Endothelial cell of hepatic sinusoid (primary cell): ENCODE data around the gene GSTA3.
"Not testable (repeated sequence)": the region's sequence is repeated elsewhere in the genome, so short reads cannot be mapped to it uniquely, and the experiment has no call there.

ENCODE experiments used
- in situ Hi-C: cut with HindIII; loops from 2 replicates; pipeline ENCODE4 v1.10.0; 2017; ENCODE audit warnings: low sequenced_read_pairs

The GSTA3 gene

GRCh38 chr6:52868899-52869298 is 40.6 kb downstream of the GSTA3 start:
- in situ Hi-C loops, result not testable (repeated sequence)

- in situ Hi-C loops, result no loop called here
Measured at GRCh38 chr6:52868240-52868639, 41.3 kb downstream of the GSTA3 start.

DNA sequence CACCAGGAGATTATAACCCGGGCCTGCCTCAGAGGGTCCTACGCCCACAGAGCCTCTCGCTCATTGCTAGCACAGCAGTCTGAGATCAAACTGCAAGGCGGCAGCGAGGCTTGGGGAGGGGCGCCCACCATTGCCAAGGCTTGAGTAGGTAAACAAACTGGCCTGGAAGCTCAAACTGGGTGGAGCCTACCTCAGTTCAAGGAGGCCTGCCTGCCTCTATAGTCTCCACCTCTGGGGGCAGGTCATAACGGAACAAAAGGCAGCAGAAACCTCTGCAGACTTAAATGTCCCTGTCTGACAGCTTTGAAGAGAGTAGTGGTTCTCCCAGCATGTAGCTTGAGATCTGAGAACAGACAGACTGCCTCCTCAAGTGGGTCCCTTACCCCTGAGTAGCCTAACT is 48.3 kb downstream of the GSTA3 start:
- in situ Hi-C loops, result not testable (repeated sequence)

DNA sequence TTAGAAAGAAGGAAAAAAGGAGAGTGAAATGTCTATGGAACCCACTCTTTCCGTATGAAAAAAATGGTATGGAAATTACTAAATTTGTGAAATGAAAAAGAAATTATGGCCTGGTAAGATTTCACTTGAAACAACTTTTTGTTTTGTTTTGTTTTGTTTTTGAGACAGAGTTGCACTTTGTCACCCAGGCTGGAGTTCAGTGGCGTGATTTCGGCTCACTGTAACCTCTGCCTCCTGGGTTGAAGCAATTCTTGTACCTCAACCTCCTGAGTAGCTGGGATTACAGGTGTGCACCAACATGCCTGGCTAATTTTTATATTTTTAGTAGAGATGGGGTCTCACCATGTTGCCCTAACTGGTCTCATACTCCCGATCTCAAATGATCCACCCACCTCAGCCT is 51.1 kb downstream of the GSTA3 start:
- in situ Hi-C loops, result no loop called here

GRCh38 chr6:52856137-52856536 is 53.4 kb downstream of the GSTA3 start:
- in situ Hi-C loops, result not testable (repeated sequence)

GRCh38 chr6:52849137-52849536 is 60.4 kb downstream of the GSTA3 start:
- in situ Hi-C loops, result no loop called here
